Lung microvascular endothelial cell (primary cell): ENCODE results near the gene PPM1K. TPM values are rescaled to one million over a fixed set of nuclear protein-coding genes. Genes with fewer than 3 reads are reported as not detected.
"Not testable (repeated sequence)": the region's sequence is repeated elsewhere in the genome, so short reads cannot be mapped to it uniquely, and the experiment has no call there.

Experiments used
- DNase-seq, 2 donors: peaks; one replicate each; pipeline versions ENCODE4 v3.0.0 to v3.0.0-alpha.2; 2010; ENCODE audit warnings: low read depth in 2 of 2
- total RNA-seq: library from RNA; depleted of rRNA; stranded (reverse); fragments of >200 nt; gene quantifications from 2 replicates; pipeline ENCODE4 v1.2.1, GENCODE V29; 2014

PPM1K gene
- total RNA-seq: 2.0 and 2.6 TPM in 2 replicates

- peak; percentile 99 for DNase-seq
Measured at GRCh38 chr4:88284439-88285234, at the start of gene PPM1K. PPM1K (minus strand) TSS chr4:88284561; CDS start chr4:88278583, 5,978 bp downstream.

GRCh38 chr4:88333741-88334405, 49.5 kb upstream of the PPM1K start:
- DNase-seq: no peak

- DNase-seq: no peak
Measured at GRCh38 chr4:88327665-88328064, 43.3 kb upstream of the PPM1K start.

- peak in 1 of 2 donors; percentile 3 for DNase-seq
Measured at GRCh38 chr4:88320780-88321373, 36.5 kb upstream of the PPM1K start.

GRCh38 chr4:88320224-88320779, 35.9 kb upstream of the PPM1K start:
- peak in 1 of 2 donors; percentile 39 for DNase-seq

GRCh38 chr4:88318751-88319350, 34.5 kb upstream of the PPM1K start:
- DNase-seq: no peak

- no peak for DNase-seq
Measured at GRCh38 chr4:88315460-88316017, 31.2 kb upstream of the PPM1K start.

GRCh38 chr4:88313088-88313624, 28.8 kb upstream of the PPM1K start:
- not testable (repeated sequence) for DNase-seq

- DNase-seq: no peak
Measured at GRCh38 chr4:88308587-88308986, 24.2 kb upstream of the PPM1K start.

GRCh38 chr4:88297725-88298454, 13.5 kb upstream of the PPM1K start:
- no peak for DNase-seq

- DNase-seq: no peak
Measured at GRCh38 chr4:88297212-88297516, 12.8 kb upstream of the PPM1K start.

GRCh38 chr4:88296413-88297211, 12.3 kb upstream of the PPM1K start:
- DNase-seq: no peak

- no peak for DNase-seq
Measured at GRCh38 chr4:88295656-88296055, 11.3 kb upstream of the PPM1K start.

- DNase-seq: peak; percentile 11 to 15
Measured at GRCh38 chr4:88291003-88291402, 6.6 kb upstream of the PPM1K start.

- no peak for DNase-seq
Measured at GRCh38 chr4:88286897-88287296, 2.5 kb upstream of the PPM1K start.

GRCh38 chr4:88285235-88285653, 883 bp upstream of the PPM1K start:
- no peak for DNase-seq

GRCh38 chr4:88283661-88284438, 511 bp downstream of the PPM1K start:
- DNase-seq: peak; percentile 44 to 76

GRCh38 chr4:88280228-88280795, 4.0 kb downstream of the PPM1K start:
- DNase-seq: no peak
